Gastroesophageal sphincter (tissue), 3 donors: ENCODE data around the gene LMAN1L.

Experiments
- CTCF ChIP-seq, 4 experiments: fragments of 200-600 bp in 2 of 4; fragments of 450-650 bp in 2 of 4; sonication (generic) in 1 of 4; IDR thresholded peaks; one replicate each; pipeline ENCODE4 v1.5.1; 2017 to 2019; ENCODE audit warnings: antibody characterized with exemption in 4 of 4, mild to moderate bottlenecking in 2 of 4, moderate library complexity in 2 of 4
- EP300 ChIP-seq: sonication (generic); formaldehyde crosslinking; IDR thresholded peaks from one replicate; pipeline ENCODE4 v1.6.1; 2017; ENCODE audit warnings: antibody characterized with exemption, mild to moderate bottlenecking
- POLR2A ChIP-seq, 2 donors: fragments of 450-650 bp; IDR thresholded peaks; one replicate each; pipeline ENCODE4 v1.6.1; 2017; ENCODE audit warnings: antibody characterized with exemption in 2 of 2, mild to moderate bottlenecking in 2 of 2, moderate library complexity in 1 of 2

DNA sequence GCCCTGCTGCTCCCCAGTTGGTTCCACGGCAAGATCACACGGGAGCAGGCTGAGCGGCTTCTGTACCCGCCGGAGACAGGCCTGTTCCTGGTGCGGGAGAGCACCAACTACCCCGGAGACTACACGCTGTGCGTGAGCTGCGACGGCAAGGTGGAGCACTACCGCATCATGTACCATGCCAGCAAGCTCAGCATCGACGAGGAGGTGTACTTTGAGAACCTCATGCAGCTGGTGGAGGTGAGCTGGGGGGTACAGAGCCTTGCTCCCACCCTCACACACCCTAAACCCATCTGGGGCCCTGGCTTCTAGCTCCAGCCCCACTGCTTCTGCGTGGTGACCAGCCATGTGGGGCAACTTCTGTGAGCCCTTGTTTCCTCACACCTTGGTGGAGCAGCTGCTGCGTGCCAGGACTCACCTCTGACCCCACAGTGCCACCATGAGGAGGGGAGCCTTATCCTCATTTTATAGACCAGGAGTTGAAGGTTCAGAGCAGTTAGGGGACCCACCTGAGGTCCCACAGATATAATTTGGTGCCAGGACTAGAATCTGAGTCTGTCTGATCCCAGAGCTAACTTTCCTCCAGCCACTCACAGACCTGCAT is 13.3 kb upstream of the LMAN1L start:
- no peak for TF ChIP-seq EP300
- no peak for TF ChIP-seq POLR2A (IDR thresholded peaks at IDR 0.05)
- no peak for TF ChIP-seq CTCF (IDR thresholded peaks at IDR 0.05)
